ENCODE results near the gene UTP25.

Gene UTP25

GRCh38 chr1:209844695-209845407 is 17.1 kb downstream of the UTP25 start:
- no peak for DNase-seq

GRCh38 chr1:209845408-209845725 is 17.6 kb downstream of the UTP25 start:
- no peak for DNase-seq

- DNase-seq, result no peak
These were observed 21.6 kb downstream of the UTP25 start for GRCh38 chr1:209849388-209849787.

DNA sequence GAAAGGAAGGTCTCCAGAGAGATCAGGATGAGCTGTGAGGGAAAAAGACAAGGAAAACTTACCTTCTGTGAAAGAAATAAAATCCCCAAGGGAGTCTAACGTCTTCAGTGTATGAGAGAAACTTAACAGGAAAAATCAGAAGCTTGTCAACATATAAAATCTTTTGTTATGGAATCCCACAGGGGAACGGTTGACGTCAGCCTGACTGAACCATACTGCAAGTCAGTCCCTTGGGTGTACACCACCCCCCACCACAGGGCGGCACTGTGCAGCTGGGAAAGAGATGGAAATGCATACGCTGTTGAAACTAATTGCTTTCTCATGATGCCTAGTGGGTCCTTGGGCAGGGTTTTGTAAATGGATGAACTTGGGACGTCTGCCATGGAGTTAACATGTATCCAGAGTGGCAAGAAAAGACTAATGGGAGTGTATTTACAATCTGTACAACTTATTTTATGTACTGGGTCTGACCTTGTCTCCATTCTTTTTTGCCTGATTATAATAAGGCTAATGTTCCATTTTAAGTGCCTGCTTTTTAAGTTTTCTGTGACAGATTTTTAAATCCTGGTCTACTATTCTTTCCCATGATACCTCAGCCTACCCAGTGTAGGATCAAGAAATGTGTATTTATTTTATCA is 22.7 kb downstream of the UTP25 start:
- DNase-seq, result peak; percentile 77

- no peak for DNase-seq
These were observed 25.9 kb downstream of the UTP25 start for GRCh38 chr1:209853676-209854075.

DNA sequence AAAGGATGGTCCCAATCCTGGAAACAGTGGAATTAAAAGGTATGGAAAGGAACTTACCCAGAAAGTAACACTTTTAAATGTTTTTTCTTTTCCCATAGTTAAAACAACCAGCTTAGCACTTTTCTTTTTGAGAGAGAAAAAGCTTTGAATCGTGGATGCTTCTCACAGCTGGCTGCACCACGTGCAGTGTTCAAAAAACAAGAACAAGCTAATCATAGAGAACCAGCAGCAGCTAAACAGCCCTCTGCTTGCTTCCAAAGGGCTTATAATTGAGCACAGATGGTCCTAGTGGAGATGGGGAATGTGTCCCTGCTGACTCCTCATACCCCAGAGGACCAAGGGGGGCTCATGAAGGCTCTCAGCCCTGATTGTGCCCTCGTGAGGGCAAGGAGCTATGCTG is 26.4 kb downstream of the UTP25 start:
- no peak for DNase-seq

DNA sequence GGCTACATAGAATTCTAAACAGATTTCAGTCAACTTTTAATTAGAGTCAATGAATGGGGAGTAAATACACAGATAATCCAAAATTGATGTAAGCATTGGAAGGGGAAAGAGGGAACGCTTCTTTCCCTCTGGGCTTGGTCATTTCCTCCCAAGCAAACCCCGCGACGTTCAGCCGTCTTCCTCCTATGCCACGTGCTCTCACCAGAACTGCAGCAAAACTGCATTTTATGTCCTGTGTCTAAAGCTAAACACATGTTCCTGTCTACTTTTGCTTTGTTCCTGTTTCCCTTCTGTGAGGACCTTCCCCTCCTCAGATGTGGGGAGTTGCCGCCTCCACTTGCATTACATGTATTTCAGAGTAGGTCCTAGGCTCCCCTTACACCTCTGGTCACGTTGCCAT is 27.2 kb downstream of the UTP25 start:
- no peak for DNase-seq

DNA sequence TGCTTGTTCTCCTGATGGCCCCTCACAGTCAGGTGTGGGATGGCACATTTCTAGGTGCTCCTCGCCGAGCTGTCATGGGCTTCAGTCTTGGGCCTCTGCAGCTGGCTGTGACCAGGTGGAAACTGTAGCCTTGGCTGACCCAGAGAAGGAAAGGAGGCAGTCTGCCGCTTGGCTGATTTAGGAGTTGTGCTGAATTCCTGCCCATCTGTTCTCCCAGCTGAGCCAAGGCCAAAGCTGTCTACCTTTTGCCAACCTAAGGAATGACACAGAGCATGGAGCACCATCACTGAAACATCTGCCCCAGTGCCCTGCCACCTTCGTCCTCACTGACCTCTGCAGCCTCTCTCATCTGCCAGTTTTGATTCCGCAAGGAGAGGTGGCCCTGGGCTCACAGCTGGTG is 27.9 kb downstream of the UTP25 start:
- DNase-seq, result no peak

DNA sequence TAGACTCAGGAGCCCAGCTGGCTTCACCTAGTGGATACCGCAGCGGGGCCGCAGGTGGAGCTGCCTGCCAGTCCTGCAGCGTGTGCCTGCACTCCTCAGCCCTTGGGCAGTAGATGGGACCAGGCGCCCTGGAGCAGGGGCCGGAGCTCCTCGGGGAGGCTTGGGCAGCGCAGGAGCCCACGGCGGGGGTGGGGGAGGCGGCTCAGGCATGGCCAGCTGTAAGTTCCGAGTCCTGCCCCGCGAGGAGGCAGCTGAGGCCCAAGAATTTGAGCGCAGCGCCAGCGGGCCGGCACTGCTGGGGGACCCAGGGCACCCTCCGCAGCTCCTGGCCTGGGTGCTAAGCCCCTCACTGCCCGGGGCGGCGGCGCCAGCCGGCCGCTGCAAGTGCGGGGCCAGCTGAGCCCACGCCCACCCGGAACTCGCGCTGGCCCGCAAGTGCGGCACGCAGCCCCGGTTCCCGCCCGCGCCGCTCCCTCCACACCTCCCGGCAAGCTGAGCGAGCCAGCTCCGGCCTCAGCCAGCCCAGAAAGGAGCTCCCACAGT is 30.9 kb downstream of the UTP25 start:
- DNase-seq, result no peak

DNA sequence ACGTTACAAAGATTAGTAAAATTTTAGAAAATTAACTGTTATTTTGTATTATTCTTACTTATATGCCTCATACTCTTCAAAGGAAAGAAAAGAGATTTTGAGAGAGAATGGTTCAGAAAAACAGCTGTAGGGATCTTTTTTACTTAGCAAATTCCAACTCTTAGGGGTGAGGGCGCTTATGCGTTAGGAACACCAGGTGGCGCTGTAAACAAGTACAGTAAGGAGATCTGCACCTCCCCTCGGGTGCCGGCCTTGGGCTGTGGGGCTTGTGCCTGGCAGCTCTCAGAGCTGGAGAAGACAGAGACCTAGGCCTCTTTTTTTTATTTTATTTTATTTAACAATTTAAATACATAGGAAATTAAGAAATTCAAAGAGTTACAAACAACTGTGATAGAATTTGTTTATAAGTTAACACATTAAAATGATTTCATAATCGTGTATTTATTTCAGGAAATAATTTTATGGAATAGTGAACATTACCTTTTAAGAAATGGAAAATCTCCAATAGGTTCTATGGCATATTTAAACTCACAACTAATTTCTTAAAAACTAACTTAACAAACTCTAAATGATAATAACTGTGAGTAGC is 32.6 kb downstream of the UTP25 start:
- DNase-seq, result peak; percentile 79

- DNase-seq, result no peak
These were observed 33.5 kb downstream of the UTP25 start for GRCh38 chr1:209861242-209861641.

- no peak for DNase-seq
These were observed 34.9 kb downstream of the UTP25 start for GRCh38 chr1:209862391-209863356.

DNA sequence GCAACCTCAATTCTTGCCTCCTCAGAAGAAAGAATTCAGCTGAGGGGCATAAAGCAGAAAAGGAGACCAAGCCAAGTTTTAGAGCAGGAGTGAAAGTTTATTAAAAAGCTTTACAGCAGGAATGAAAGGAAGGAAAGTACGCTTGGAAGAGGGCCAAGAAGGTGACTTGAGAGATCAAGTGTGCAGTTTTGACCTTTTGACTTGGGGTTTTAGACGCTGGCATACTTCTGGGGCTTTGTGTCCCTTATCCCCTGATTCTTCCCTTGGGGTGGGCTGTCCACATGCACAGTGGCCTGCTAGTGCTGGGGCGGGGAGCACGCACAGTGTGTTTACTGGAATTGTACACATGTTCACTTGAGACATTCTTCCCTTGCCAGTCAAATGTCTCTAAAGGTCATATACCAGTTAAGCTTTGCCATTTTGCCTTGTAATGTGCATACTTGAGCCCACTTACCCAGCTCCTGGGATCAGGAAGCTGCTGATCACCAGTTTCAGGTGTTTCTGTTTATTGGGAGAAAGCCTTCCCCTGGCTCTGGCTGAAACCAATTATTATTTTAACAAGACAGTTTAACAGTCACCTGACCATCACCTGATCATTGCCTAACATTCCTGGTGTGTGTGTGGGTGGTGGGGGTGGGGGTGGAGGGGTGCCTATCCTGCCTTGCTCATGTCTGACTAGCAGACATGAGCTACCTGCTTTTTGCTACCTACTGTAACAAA is 36.2 kb downstream of the UTP25 start:
- DNase-seq, result no peak

- DNase-seq, result no peak
These were observed 38.4 kb downstream of the UTP25 start for GRCh38 chr1:209866201-209866600.

GRCh38 chr1:209869291-209870149 is 41.7 kb downstream of the UTP25 start:
- no peak for DNase-seq

GRCh38 chr1:209870151-209870831 is 42.5 kb downstream of the UTP25 start:
- no peak for DNase-seq

GRCh38 chr1:209871006-209871405 is 43.2 kb downstream of the UTP25 start:
- DNase-seq, result no peak

DNA sequence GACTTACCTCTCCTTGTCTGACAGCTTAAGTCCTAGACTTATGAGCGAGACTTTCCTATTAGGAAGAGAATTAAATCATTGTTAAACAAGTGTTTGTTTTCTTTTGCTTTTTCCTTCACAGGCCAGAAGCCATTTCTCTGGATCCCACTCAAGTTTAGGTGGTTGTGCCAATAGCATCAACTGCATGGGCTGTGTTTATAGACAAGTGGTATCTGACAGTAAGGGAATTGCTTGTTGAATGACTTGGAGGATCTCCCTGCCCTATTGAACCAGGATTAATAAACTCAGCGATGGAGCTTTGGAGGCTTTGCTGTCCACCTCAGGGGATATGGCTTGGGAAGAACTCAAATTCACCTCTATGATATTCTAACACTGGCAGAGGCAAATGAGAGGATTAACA is 43.7 kb downstream of the UTP25 start:
- DNase-seq, result no peak

GRCh38 chr1:209873067-209873799 is 45.5 kb downstream of the UTP25 start:
- DNase-seq, result peak; percentile 61

GRCh38 chr1:209875515-209875914 is 47.7 kb downstream of the UTP25 start:
- peak; percentile 60 for DNase-seq
